Uterus (tissue), 4 donors: ENCODE results near the gene SEZ6. TPM values are rescaled to one million over a fixed set of nuclear protein-coding genes. Genes with fewer than 3 reads are reported as not detected.

Experiments
- DNase-seq, 2 donors: peaks; one replicate each; pipeline ENCODE4 v3.0.0-alpha.2; 2019 to 2020
- H3K27ac ChIP-seq, 2 donors: fragments of 200-600 bp; sonication (generic); 1 replicate in 1 of 2; 2 replicates in 1 of 2; pipeline ENCODE4 v1.5.1; 2016 to 2018
- H3K27me3 ChIP-seq, 2 donors: fragments of 200-600 bp; sonication (generic); one replicate each; pipeline ENCODE4 v1.5.1; 2018 to 2019; ENCODE audit warnings: control low read depth in 1 of 2
- H3K36me3 ChIP-seq, 2 donors: fragments of 200-600 bp; sonication (generic); one replicate each; pipeline ENCODE4 v1.5.1; 2019; ENCODE audit warnings: control low read depth in 1 of 2
- H3K4me1 ChIP-seq, 2 donors: fragments of 200-600 bp; sonication (generic); one replicate each; pipeline ENCODE4 v1.5.1; 2018 to 2019; ENCODE audit warnings: control low read depth in 1 of 2
- H3K4me3 ChIP-seq, 2 donors: fragments of 200-600 bp; sonication (generic); 1 replicate in 1 of 2; 2 replicates in 1 of 2; pipeline ENCODE4 v1.5.1; 2018 to 2019; ENCODE audit warnings: mild to moderate bottlenecking in 1 of 2
- H3K9me3 ChIP-seq, 2 donors: fragments of 200-600 bp; sonication (generic); one replicate each; pipeline ENCODE4 v1.5.1; 2019; ENCODE audit warnings: control low read depth in 1 of 2
- POLR2A ChIP-seq, 2 donors: fragments of 450-650 bp; IDR thresholded peaks; one replicate each; pipeline ENCODE4 v1.6.1; 2016; ENCODE audit warnings: antibody characterized with exemption in 2 of 2, mild to moderate bottlenecking in 1 of 2, moderate library complexity in 1 of 2
- intact Hi-C: fragments of 100-400 bp; cut with DNase I; formaldehyde crosslinking; loops from one replicate; pipeline ENCODE4 v1.15.1; 2023; ENCODE audit warnings: low total_unique reads
- total RNA-seq, 4 donors: library from RNA; depleted of rRNA in 3 of 4; stranded (reverse); fragments of >200 nt in 3 of 4; gene quantifications; one replicate each; pipeline versions ENCODE4 v1.1.0 to v1.2.4, GENCODE V29; 2014 to 2023
- TF ChIP-seq, protein P1 (sequence below), 4 experiments: fragments of 200-600 bp in 2 of 4; fragments of 450-650 bp in 2 of 4; sonication (generic) in 2 of 4; IDR thresholded peaks; one replicate each; pipeline ENCODE4 v1.5.1; 2016 to 2019; ENCODE audit warnings: antibody characterized with exemption in 4 of 4, mild to moderate bottlenecking in 2 of 4, moderate library complexity in 1 of 4
- donor health status: DM: yes; HTN: yes; CAD: no.

SEZ6 gene
- total RNA-seq, 4 donors from 2014 or later = 0.07 TPM; not detected in 3

DNA sequence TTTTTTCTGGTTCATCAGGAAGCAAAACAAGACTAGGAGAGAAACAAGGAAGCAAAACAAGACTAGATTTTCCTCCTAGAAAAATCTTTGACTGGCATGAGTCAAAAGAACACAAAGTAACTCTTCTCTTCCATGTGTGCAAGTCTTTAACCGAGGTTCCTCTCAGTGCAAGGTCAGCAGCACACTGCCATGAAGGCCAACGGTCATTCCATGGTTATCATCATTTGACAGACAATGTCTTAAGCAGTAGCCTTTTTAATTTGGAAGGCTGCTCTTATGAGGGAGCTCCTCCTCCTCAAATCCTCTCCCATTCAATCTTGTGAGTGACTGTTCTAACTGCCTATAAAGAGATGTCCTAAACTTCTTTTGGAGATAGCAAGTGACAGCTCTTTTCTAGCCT is 87.5 kb downstream of the SEZ6 start:
- Histone ChIP-seq H3K27me3 (no peaks in the 10 kb centered on the region), H3K4me1 (no peaks in the 10 kb centered on the region), H3K9me3 (no peaks in the 10 kb centered on the region), H3K36me3 (no peaks in the 10 kb centered on the region), H3K27ac (no peak overlapping the region), H3K4me3 (no peak overlapping the region)
- TF ChIP-seq, protein P1, sequence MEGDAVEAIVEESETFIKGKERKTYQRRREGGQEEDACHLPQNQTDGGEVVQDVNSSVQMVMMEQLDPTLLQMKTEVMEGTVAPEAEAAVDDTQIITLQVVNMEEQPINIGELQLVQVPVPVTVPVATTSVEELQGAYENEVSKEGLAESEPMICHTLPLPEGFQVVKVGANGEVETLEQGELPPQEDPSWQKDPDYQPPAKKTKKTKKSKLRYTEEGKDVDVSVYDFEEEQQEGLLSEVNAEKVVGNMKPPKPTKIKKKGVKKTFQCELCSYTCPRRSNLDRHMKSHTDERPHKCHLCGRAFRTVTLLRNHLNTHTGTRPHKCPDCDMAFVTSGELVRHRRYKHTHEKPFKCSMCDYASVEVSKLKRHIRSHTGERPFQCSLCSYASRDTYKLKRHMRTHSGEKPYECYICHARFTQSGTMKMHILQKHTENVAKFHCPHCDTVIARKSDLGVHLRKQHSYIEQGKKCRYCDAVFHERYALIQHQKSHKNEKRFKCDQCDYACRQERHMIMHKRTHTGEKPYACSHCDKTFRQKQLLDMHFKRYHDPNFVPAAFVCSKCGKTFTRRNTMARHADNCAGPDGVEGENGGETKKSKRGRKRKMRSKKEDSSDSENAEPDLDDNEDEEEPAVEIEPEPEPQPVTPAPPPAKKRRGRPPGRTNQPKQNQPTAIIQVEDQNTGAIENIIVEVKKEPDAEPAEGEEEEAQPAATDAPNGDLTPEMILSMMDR (IDR thresholded peaks at IDR 0.05) = no peak
- TF ChIP-seq POLR2A (IDR thresholded peaks at IDR 0.05) = no peak
- intact Hi-C loops = no loop called here
- DNase-seq = no peak

DNA sequence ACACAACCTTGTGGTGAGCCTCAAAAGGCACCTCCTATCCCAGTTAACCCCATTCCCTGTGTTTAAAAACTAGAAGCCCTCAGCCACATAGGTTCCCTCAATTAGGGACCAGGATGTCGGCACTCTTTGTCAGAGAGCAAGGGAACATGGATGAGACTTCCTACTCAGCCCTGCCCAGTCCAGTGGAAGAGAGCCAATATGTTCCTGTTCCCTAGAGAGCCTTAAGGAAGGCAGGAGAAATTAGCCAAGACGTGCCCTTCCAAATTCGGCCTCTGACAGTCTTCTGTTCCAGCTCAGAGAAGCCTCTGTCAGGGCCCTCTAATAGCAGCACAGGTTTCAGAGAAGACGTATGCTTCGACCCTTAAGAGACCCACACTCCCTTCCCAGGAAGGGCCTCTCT is 88.4 kb downstream of the SEZ6 start:
- Histone ChIP-seq H3K27me3 (no peaks in the 10 kb centered on the region), H3K4me1 (no peaks in the 10 kb centered on the region), H3K27ac (peak overlapping the region in 1 of 2 donors; percentile 4), H3K9me3 (no peaks in the 10 kb centered on the region), H3K4me3 (no peak overlapping the region), H3K36me3 (no peaks in the 10 kb centered on the region)
- intact Hi-C loops = no loop called here
- DNase-seq = no peak
- TF ChIP-seq, protein P1 (IDR thresholded peaks at IDR 0.05) = no peak
- TF ChIP-seq POLR2A (IDR thresholded peaks at IDR 0.05) = no peak

DNA sequence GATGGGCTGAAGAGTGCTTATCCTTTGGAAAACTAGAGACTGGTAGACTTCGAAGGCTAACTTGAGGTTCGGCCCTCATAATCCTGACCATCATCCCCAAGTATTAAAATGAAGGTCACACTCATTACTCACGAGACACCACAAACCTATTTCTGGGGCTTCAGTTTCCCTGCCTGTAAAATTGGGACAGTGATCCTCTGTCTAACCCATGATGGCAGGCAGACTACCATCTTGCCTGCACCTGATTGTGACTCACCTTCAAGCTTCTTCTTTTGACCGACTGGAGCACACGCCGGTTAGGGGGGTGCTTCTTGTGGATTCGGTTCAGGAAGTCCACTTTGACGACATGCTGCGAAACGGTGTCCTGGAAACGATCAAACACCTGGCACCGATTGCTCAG is 88.8 kb downstream of the SEZ6 start:
- Histone ChIP-seq H3K4me1 (no peaks in the 10 kb centered on the region), H3K4me3 (no peak overlapping the region), H3K9me3 (no peaks in the 10 kb centered on the region), H3K36me3 (no peaks in the 10 kb centered on the region), H3K27ac (no peak overlapping the region), H3K27me3 (no peaks in the 10 kb centered on the region)
- TF ChIP-seq POLR2A (IDR thresholded peaks at IDR 0.05) = no peak
- TF ChIP-seq, protein P1 (IDR thresholded peaks at IDR 0.05) = no peak
- no peak for DNase-seq
- intact Hi-C loops = no loop called here

DNA sequence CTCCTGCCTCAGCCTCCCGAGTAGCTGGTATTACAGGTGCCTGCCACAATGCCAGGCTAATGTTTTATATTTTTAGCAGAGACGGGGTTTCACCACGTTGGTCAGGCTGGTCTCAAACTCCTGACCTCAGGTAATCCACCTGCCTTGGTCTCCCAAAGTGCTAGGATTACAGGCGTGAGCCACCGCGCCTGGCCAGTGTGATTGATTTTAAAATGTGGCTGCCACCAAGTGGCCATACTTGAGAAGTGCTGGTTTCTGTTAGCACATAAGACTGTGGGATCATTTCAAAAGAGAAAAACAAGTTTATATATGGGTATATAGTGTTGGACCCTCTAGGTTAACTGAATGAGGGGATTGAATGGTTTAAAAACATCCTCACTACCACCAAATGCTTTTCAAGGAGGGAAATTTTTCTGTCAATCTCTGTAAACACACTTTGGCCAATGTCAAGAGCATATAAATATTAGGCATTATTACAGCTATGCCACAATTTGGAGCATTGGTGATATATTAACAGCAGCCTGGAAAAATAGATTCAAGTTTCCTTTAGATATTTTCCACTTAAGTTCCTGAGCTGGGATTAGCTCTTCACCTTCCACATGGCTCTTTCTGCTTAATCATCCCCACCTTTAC is 89.4 kb downstream of the SEZ6 start:
- H3K9me3 ChIP-seq = no peaks in the 10 kb centered on the region
- H3K27ac ChIP-seq = no peak overlapping the region
- H3K36me3 ChIP-seq = no peaks in the 10 kb centered on the region
- no peak overlapping the region for H3K4me3 ChIP-seq
- peak in 1 of 2 donors; percentile 36 for DNase-seq
- no peaks in the 10 kb centered on the region for H3K27me3 ChIP-seq
- H3K4me1 ChIP-seq = no peaks in the 10 kb centered on the region
- TF ChIP-seq POLR2A (IDR thresholded peaks at IDR 0.05) = no peak
- TF ChIP-seq, protein P1 (IDR thresholded peaks at IDR 0.05) = peak; percentile 50 to 67 (median 60)
- intact Hi-C loops = no loop called here

DNA sequence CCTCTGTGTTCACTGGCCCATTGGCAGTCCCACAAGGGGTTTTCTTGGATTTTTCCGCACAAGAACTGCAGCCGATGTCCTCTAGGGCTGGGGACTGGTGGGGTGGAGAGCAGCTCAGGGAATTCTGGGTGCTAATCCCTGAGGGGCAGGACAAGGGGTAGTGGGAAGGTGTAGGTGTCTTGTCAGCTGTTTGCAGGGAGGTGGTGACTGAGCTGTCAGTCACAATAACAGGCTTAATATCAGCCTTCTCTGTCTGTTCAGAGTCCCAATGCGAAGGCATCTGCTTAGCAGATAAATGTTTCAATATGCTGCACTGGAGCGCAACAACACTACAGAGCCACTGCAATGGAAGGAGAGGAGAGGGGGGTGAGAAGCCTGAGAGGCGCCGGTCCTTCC is 92.9 kb downstream of the SEZ6 start:
- no peak for DNase-seq
- TF ChIP-seq, protein P1 (IDR thresholded peaks at IDR 0.05) = no peak
- no peak for TF ChIP-seq POLR2A (IDR thresholded peaks at IDR 0.05)
- intact Hi-C loops = no loop called here
- Histone ChIP-seq H3K4me1 (peaks cover 7 to 11% of the 10 kb centered on the region in 2 donors), H3K4me3 (no peak overlapping the region), H3K9me3 (no peaks in the 10 kb centered on the region), H3K27me3 (no peaks in the 10 kb centered on the region), H3K36me3 (no peaks in the 10 kb centered on the region), H3K27ac (no peak overlapping the region)
